B cell (primary cell): ENCODE measurements around the gene ARR3. TPM values are rescaled to one million over a fixed set of nuclear protein-coding genes. Genes with fewer than 3 reads are reported as not detected.
A peak's percentile ranks its signal among the peaks of the same experiment; 100 is the strongest.

Experiments used
- ATAC-seq: fragments of 200-7000 bp; cut with Tn5 transposase; one replicate; pipeline ENCODE4 v1.10.0; 2021; ENCODE audit warnings: low read depth, mild to moderate bottlenecking, moderate number of reproducible peaks, moderate library complexity
- CTCF ChIA-PET: fragments of 350-600 bp; sonication (Branson Sonifier 250); formaldehyde crosslinking; loops from one replicate; lab custom pipeline; 2021; ENCODE audit warnings: antibody characterized with exemption, inconsistent platforms; lab: Charles Lee
- POLR2A ChIA-PET: fragments of 350-600 bp; sonication (Branson Sonifier 250); formaldehyde crosslinking; loops from one replicate; lab custom pipeline; 2021; ENCODE audit warnings: antibody characterized with exemption; lab: Charles Lee
- DNase-seq: peaks from one replicate; pipeline ENCODE4 v3.0.0; 2013
- H2AFZ ChIP-seq: 2 replicates; pipeline ENCODE4 v1.6.1; 2012; ENCODE audit warnings: mild to moderate bottlenecking, low read depth, low read length; ENCODE audit not compliant: insufficient read depth, poor library complexity, severe bottlenecking
- H3K27ac ChIP-seq, 2 donors: 1 replicate in 1 of 2; 2 replicates in 1 of 2; pipeline ENCODE4 v1.5.1; 2012 to 2013; ENCODE audit warnings: low read length in 2 of 2, mild to moderate bottlenecking in 2 of 2, moderate library complexity in 1 of 2
- H3K27me3 ChIP-seq, 4 experiments: fragments of 200-600 bp in 1 of 4; sonication (generic) in 1 of 4; replicated peaks in 1 of 4; 1 replicate in 2 of 4; 2 replicates in 2 of 4; pipeline versions ENCODE4 v1.6.1 to v1.7.0; 2013 to 2016; ENCODE audit warnings: low read length in 3 of 4, mild to moderate bottlenecking in 2 of 4, mixed read lengths in 1 of 4, moderate library complexity in 1 of 4; ENCODE audit not compliant: insufficient read depth in 4 of 4, control insufficient read depth in 3 of 4; ENCODE audit errors: control extremely low read depth in 1 of 4
- H3K36me3 ChIP-seq, 2 experiments: replicated peaks in 1 of 2; 1 replicate in 1 of 2; 2 replicates in 1 of 2; pipeline versions ENCODE4 v1.6.1 to v1.7.1; 2013; ENCODE audit warnings: low read length in 1 of 2; ENCODE audit not compliant: insufficient read depth in 2 of 2, control insufficient read depth in 1 of 2; ENCODE audit errors: control extremely low read depth in 1 of 2, extremely low read depth in 1 of 2
- H3K4me1 ChIP-seq, 2 donors: fragments of 200-600 bp in 1 of 2; sonication (generic) in 1 of 2; 1 replicate in 1 of 2; 2 replicates in 1 of 2; pipeline versions ENCODE4 v1.5.1 to v1.6.1; 2013 to 2017; ENCODE audit warnings: low read length in 2 of 2; ENCODE audit not compliant: control insufficient read depth in 2 of 2, insufficient read depth in 2 of 2
- H3K4me2 ChIP-seq: replicated peaks from 2 replicates; pipeline ENCODE3; 2012; ENCODE audit warnings: mild to moderate bottlenecking, low read depth, low read length; ENCODE audit not compliant: poor library complexity, severe bottlenecking
- H3K4me3 ChIP-seq, 5 experiments: fragments of 200-600 bp in 1 of 5; sonication (generic) in 1 of 5; 1 replicate in 3 of 5; 2 replicates in 2 of 5; pipeline versions ENCODE4 v1.5.1 to v1.7.0; 2011 to 2016; ENCODE audit warnings: low read length in 4 of 5, mild to moderate bottlenecking in 4 of 5, low read depth in 2 of 5, control low read depth in 1 of 5, moderate library complexity in 1 of 5; ENCODE audit not compliant: insufficient read depth in 1 of 5; ENCODE audit errors: control extremely low read depth in 1 of 5, extremely low read depth in 1 of 5
- H3K79me2 ChIP-seq: fragments of 200-600 bp; sonication (generic); one replicate; pipeline ENCODE4 v1.6.0; 2016; ENCODE audit warnings: low read length; ENCODE audit not compliant: control insufficient read depth, insufficient read depth
- H3K9ac ChIP-seq: fragments of 200-600 bp; sonication (generic); 2 replicates; pipeline ENCODE4 v1.6.1; 2017; ENCODE audit warnings: mild to moderate bottlenecking, low read length, moderate library complexity
- H3K9me3 ChIP-seq, 3 donors: one replicate each; pipeline versions ENCODE4 v1.6.1 to v1.7.1; 2013; ENCODE audit warnings: low read length in 2 of 3; ENCODE audit not compliant: control insufficient read depth in 2 of 3, insufficient read depth in 1 of 3; ENCODE audit errors: control extremely low read depth in 1 of 3
- H4K20me1 ChIP-seq: 2 replicates; pipeline ENCODE4 v1.6.0; 2012; ENCODE audit warnings: mild to moderate bottlenecking, low read length; ENCODE audit not compliant: insufficient read depth, control insufficient read depth, poor library complexity, severe bottlenecking
- H3K27ac Mint-ChIP-seq: one replicate; pipeline ENCODE4 v1.8.0; 2021; ENCODE audit warnings: mixed read lengths
- H3K27me3 Mint-ChIP-seq: one replicate; pipeline ENCODE4 v1.8.0; 2021; ENCODE audit warnings: mixed read lengths
- H3K4me1 Mint-ChIP-seq: one replicate; pipeline ENCODE4 v1.8.0; 2021; ENCODE audit warnings: mixed read lengths
- H3K4me3 Mint-ChIP-seq: one replicate; pipeline ENCODE4 v1.8.0; 2021; ENCODE audit warnings: mixed read lengths
- H3K9me3 Mint-ChIP-seq: one replicate; pipeline ENCODE4 v1.8.0; 2022; ENCODE audit warnings: mixed read lengths; ENCODE audit not compliant: insufficient read depth
- EZH2 ChIP-seq: IDR thresholded peaks from 2 replicates; pipeline ENCODE4 v1.6.1; 2012; ENCODE audit warnings: borderline replicate concordance, low read depth, mild to moderate bottlenecking, moderate library complexity, low read length; ENCODE audit not compliant: insufficient read depth, poor library complexity, severe bottlenecking
- WGBS: methylation state at CpG from one replicate; pipeline ENCODE4 v1.1.5; 2013; ENCODE audit warnings: missing lambda C conversion rate; ENCODE audit not compliant: insufficient coverage; 5-methylcytosine and 5-hydroxymethylcytosine counted together
- intact Hi-C: fragments of 100-400 bp; cut with micrococcal nuclease; formaldehyde crosslinking; loops from one replicate; pipeline ENCODE4 v1.10.0; 2022
- polyA plus RNA-seq: library from polyadenylated mRNA; depleted of rRNA; stranded (reverse); fragments of >200 nt; gene quantifications from 2 replicates; pipeline ENCODE4 v1.2.3, GENCODE V29; 2012
- total RNA-seq, 2 donors: library from RNA; stranded (reverse); fragments of 120-200 nt in 1 of 2; gene quantifications; 1 replicate in 1 of 2; 2 replicates in 1 of 2; pipeline versions ENCODE4 v1.2.3 to v1.2.4, GENCODE V29; 2013 to 2022
- TF ChIP-seq, protein P1 (sequence below): fragments of 200-600 bp; IDR thresholded peaks from one replicate; pipeline ENCODE4 v1.8.0; 2022; ENCODE audit warnings: antibody characterized with exemption, mild to moderate bottlenecking

The ARR3 gene
- total and polyA plus RNA-seq, 2 donors (not counting 1 experiment from before 2014, with no cell fraction given) = not detected

GRCh38 chrX:70281951-70282350 is 13.8 kb downstream of the ARR3 start, which contains the start of gene RAB41:
TSS of gene RAB41 (plus strand) at chrX:70282172. CDS start at chrX:70282218, 46 bp downstream.
- POLR2A ChIA-PET = no interaction called here
- 98% methylated on average over 8 of the region's 21 CpGs for WGBS

GRCh38 chrX:70289168-70289792 is 21.1 kb downstream of the ARR3 start:
- WGBS = 80% methylated on average over 1 of the region's 11 CpGs
- no peaks in the 10 kb centered on the region for H4K20me1 ChIP-seq
- H3K9me3 Mint-ChIP-seq = no peaks in the 10 kb centered on the region
- peak overlapping the region; percentile 12 to 75 (median 57) for H3K4me3 ChIP-seq
- peak overlapping the region; percentile 33 to 53 for H3K27ac ChIP-seq
- H3K79me2 ChIP-seq = no peaks in the 10 kb centered on the region
- H3K27ac Mint-ChIP-seq = peak overlapping the region; percentile 78
- no peak for TF ChIP-seq EZH2
- TF ChIP-seq, protein P1, sequence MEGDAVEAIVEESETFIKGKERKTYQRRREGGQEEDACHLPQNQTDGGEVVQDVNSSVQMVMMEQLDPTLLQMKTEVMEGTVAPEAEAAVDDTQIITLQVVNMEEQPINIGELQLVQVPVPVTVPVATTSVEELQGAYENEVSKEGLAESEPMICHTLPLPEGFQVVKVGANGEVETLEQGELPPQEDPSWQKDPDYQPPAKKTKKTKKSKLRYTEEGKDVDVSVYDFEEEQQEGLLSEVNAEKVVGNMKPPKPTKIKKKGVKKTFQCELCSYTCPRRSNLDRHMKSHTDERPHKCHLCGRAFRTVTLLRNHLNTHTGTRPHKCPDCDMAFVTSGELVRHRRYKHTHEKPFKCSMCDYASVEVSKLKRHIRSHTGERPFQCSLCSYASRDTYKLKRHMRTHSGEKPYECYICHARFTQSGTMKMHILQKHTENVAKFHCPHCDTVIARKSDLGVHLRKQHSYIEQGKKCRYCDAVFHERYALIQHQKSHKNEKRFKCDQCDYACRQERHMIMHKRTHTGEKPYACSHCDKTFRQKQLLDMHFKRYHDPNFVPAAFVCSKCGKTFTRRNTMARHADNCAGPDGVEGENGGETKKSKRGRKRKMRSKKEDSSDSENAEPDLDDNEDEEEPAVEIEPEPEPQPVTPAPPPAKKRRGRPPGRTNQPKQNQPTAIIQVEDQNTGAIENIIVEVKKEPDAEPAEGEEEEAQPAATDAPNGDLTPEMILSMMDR = no peak
- H3K4me1 ChIP-seq = peaks cover 10 to 13% of the 10 kb centered on the region in 2 donors
- intact Hi-C loops = loop anchor here (1.0 to 10.0 kb wide), 2 partner anchors 145 to 154 kb away; partner anchors contain the start of gene IGBP1
- H3K27me3 Mint-ChIP-seq = no peaks in the 10 kb centered on the region
- peak overlapping the region; percentile 73 for H3K9ac ChIP-seq
- H3K4me2 ChIP-seq = peak overlapping the region; percentile 79
- H3K36me3 ChIP-seq = peaks cover 0 to 2% of the 10 kb centered on the region in 2 experiments
- peak overlapping the region; percentile 77 for H2AFZ ChIP-seq
- ATAC-seq (no peak), DNase-seq (no peak)
- no peaks in the 10 kb centered on the region for H3K9me3 ChIP-seq
- ChIA-PET CTCF (interaction anchor here (0.9 to 1.1 kb wide), 2 partner anchors 156 to 889 kb away, joined by 4 read pairs; partner anchors contain the start of gene IGBP1), POLR2A (no interaction called here)
- H3K4me3 Mint-ChIP-seq = peak overlapping the region; percentile 89
- peaks cover 20% of the 10 kb centered on the region for H3K4me1 Mint-ChIP-seq
- no peaks in the 10 kb centered on the region for H3K27me3 ChIP-seq

More at GRCh38 chrX:70281951-70282350, 13.8 kb downstream of the ARR3 start, which contains the start of gene RAB41:
- Histone ChIP-seq H3K36me3 (peaks cover 0 to 3% of the 10 kb centered on the region in 2 experiments), H4K20me1 (no peaks in the 10 kb centered on the region), H3K9ac (no peak within 1 kb of the TSS), H2AFZ (no peak within 1 kb of the TSS), H3K27ac (no peak within 1 kb of the TSS), H3K9me3 (no peaks in the 10 kb centered on the region), H3K4me1 (no peaks in the 10 kb centered on the region), H3K4me3 (no peak within 1 kb of the TSS), H3K4me2 (no peak within 1 kb of the TSS), H3K27me3 (no peaks in the 10 kb centered on the region), H3K79me2 (no peaks in the 10 kb centered on the region)
- TF ChIP-seq, protein P1 = no peak
- TF ChIP-seq EZH2 = no peak
- intact Hi-C loops = loop anchor here (10.0 kb wide), 1 partner anchor 147 kb away; the partner anchor contains the start of gene IGBP1
- Mint-ChIP-seq H3K9me3 (no peaks in the 10 kb centered on the region), H3K4me3 (no peak within 1 kb of the TSS), H3K27ac (no peak within 1 kb of the TSS), H3K4me1 (no peaks in the 10 kb centered on the region), H3K27me3 (no peaks in the 10 kb centered on the region)
- ATAC-seq = no peak
- CTCF ChIA-PET = no interaction called here
- DNase-seq = no peak
